GM12878 (cell line): Measurements from ENCODE around the gene HMGB4. TPM values are rescaled to one million over a fixed set of nuclear protein-coding genes. Genes with fewer than 3 reads are reported as not detected.

Source experiments
- ATAC-seq: fragments of 200-7000 bp; cut with Tn5 transposase; 3 replicates; pipeline ENCODE4 v1.9.1; 2020; ENCODE audit warnings: mild to moderate bottlenecking, moderate library complexity
- BruUV-seq: library from RNA; stranded (reverse); fragments of 400-500 nt; replicated peaks from 2 replicates; lab custom pipeline; 2021; lab: Mats Ljungman, UMichigan
- CTCF ChIA-PET: fragments of 300-600 bp; sonication (Branson Sonifier 250); formaldehyde crosslinking; extraction: SDS; loops from one replicate; lab custom pipeline; 2021; ENCODE audit warnings: inconsistent platforms; lab: Yijun Ruan, JAX
- POLR2A ChIA-PET: fragments of 350-600 bp; formaldehyde crosslinking; extraction: SDS; loops from one replicate; lab custom pipeline; 2021; ENCODE audit warnings: inconsistent platforms; lab: Charles Lee
- RAD21 ChIA-PET: fragments of 300-600 bp; sonication (Branson Sonifier 250); formaldehyde crosslinking; loops from one replicate; lab custom pipeline; 2023; ENCODE audit warnings: antibody characterized with exemption; ENCODE audit not compliant: unreplicated experiment; lab: Charles Lee
- SMC1A ChIA-PET: fragments of 300-600 bp; sonication (Branson Sonifier 250); formaldehyde crosslinking; loops from one replicate; lab custom pipeline; 2023; ENCODE audit not compliant: unreplicated experiment, uncharacterized antibody; lab: Charles Lee
- DNase-seq: peaks from one replicate; pipeline ENCODE4 v3.0.0-alpha.2; 2011; ENCODE audit warnings: low read depth, low spot score
- FAIRE-seq: peaks from 3 replicates; lab custom pipeline; 2011; peaks lifted over from hg19 to GRCh38; lab: Jason Lieb, UNC
- H2AFZ ChIP-seq: 2 replicates; pipeline ENCODE4 v1.6.0; 2011; ENCODE audit warnings: low read depth, low read length, control low read depth; ENCODE audit not compliant: control insufficient read depth
- H3K27ac ChIP-seq: 2 replicates; pipeline ENCODE4 v1.5.1; 2011; ENCODE audit warnings: control low read depth; ENCODE audit not compliant: control insufficient read depth, insufficient read depth
- H3K27me3 ChIP-seq, 2 experiments: replicated peaks in 1 of 2; 2 replicates each; pipeline versions ENCODE4 v1.6.0 to v1.6.1; 2011; ENCODE audit warnings: low read length in 1 of 2; ENCODE audit not compliant: control insufficient read depth in 2 of 2, insufficient read depth in 2 of 2
- H3K36me3 ChIP-seq, 2 experiments: 2 replicates each; pipeline ENCODE4 v1.5.1; 2011; ENCODE audit warnings: low read length in 1 of 2; ENCODE audit not compliant: control insufficient read depth in 2 of 2, insufficient read depth in 2 of 2
- H3K4me1 ChIP-seq: 2 replicates; pipeline ENCODE4 v1.6.1; 2011; ENCODE audit warnings: mild to moderate bottlenecking, low read length, moderate library complexity, mixed read lengths; ENCODE audit not compliant: control insufficient read depth, insufficient read depth
- H3K4me2 ChIP-seq: 2 replicates; pipeline ENCODE4 v1.6.0; 2011; ENCODE audit warnings: control low read depth; ENCODE audit not compliant: control insufficient read depth, insufficient read depth
- H3K4me3 ChIP-seq: fragments of 200-600 bp; sonication (generic); 2 replicates; pipeline ENCODE4 v1.5.1; 2016
- H3K79me2 ChIP-seq: 2 replicates; pipeline ENCODE4 v1.6.0; 2011; ENCODE audit warnings: low read length; ENCODE audit not compliant: control insufficient read depth, insufficient read depth
- H3K9ac ChIP-seq: 2 replicates; pipeline ENCODE4 v1.8.0; 2011; ENCODE audit warnings: low read length, control low read depth, mixed read lengths; ENCODE audit not compliant: control insufficient read depth, insufficient read depth
- H3K9me3 ChIP-seq: replicated peaks from 3 replicates; pipeline ENCODE4 v1.5.1; 2011; ENCODE audit warnings: mild to moderate bottlenecking, low read length; ENCODE audit not compliant: control insufficient read depth, insufficient read depth
- H4K20me1 ChIP-seq: 2 replicates; pipeline ENCODE4 v1.6.0; 2011; ENCODE audit not compliant: control insufficient read depth, insufficient read depth
- HDAC6 ChIP-seq: fragments of 200-600 bp; sonication (generic); IDR thresholded peaks from one replicate; pipeline ENCODE4 v1.8.0; 2017; ENCODE audit warnings: antibody characterized with exemption; ENCODE audit not compliant: unreplicated experiment
- KDM1A ChIP-seq: fragments of 200-600 bp; sonication (generic); IDR thresholded peaks from 2 replicates; pipeline ENCODE4 v1.6.1; 2016; ENCODE audit warnings: borderline replicate concordance
- RFX5 ChIP-seq: IDR thresholded peaks from 2 replicates; pipeline ENCODE4 v1.6.1; 2011; ENCODE audit warnings: low read depth, low read length, improper control_type of control experiment
- WGBS: methylation state at CpG from one replicate; pipeline ENCODE4 v1.1.6; 2016; ENCODE audit warnings: low lambda C conversion rate; ENCODE audit not compliant: insufficient replicate concordance, insufficient coverage; ENCODE audit errors: missing lambda C conversion rate; 5-methylcytosine and 5-hydroxymethylcytosine counted together
- in situ Hi-C: fragments of 300-500 bp; cut with MboI; formaldehyde crosslinking; loops from 9 replicates; pipeline ENCODE4 v1.14.3; 2018; ENCODE audit warnings: mixed read lengths
- intact Hi-C: fragments of 100-400 bp; cut with micrococcal nuclease; formaldehyde crosslinking; loops from one replicate; pipeline ENCODE4 v1.14.2; 2022; ENCODE audit not compliant: unreplicated experiment
- polyA plus RNA-seq, 11 experiments: library from polyadenylated mRNA; depleted of rRNA in 4 of 11; unstranded in 6 of 11; stranded (reverse) in 5 of 11; fragments of >200 nt; fragmentation: Nextera tagmentation in 4 of 11; fragmentation: Illumina TruSeq in 1 of 11; extraction: Ambion mirVana in 4 of 11; extraction: Trizol in 1 of 11; gene quantifications; 1 replicate in 1 of 11; 2 replicates in 10 of 11; pipeline versions ENCODE4 v1.2.1 to v1.2.3, GENCODE V29; 2011 to 2016; ENCODE audit warnings: inconsistent platforms in 2 of 11, missing spikeins in 2 of 11, low read depth in 1 of 11
- total RNA-seq, 4 experiments: library from RNA; depleted of rRNA in 3 of 4; stranded (reverse); fragments of >200 nt in 3 of 4; fragmentation: Illumina TruSeq in 1 of 4; extraction: Trizol in 1 of 4; gene quantifications; 2 replicates each; pipeline versions ENCODE4 v1.2.1 to v1.2.3, GENCODE V29; 2013 to 2021
- TF ChIP-seq, protein P1 (sequence below): IDR thresholded peaks from 2 replicates; pipeline ENCODE4 v1.6.1; 2012; ENCODE audit warnings: mild to moderate bottlenecking, low read depth, low read length
- TF ChIP-seq, protein P2 (sequence below): fragments of 450-650 bp; IDR thresholded peaks from 2 replicates; pipeline ENCODE4 v1.6.1; 2017; ENCODE audit warnings: antibody characterized with exemption, mild to moderate bottlenecking, moderate library complexity

HMGB4 gene
- total and polyA plus RNA-seq, 10 of the 15 experiments (the other 5 are each of a cell fraction or from before 2014, with no cell fraction given): not detected

DNA sequence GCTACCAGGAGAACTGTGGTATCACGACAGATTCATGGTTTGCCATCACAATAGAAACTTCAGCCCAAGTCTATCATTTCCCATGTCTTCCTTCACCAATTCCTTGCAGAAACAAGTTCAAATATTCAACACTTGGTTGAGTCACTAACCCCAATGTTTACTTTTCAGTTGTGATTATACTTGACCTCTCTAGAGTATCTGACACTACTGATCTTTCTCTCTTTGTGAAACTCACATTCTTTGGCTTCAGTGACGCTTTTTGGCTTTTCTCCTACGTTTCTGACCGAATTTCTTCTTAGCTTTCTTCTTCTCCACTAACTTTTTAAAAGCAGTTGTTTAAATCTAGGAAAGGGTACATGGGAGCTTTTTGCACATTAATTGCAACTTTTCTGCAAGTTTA is 48.8 kb upstream of the HMGB4 start (continued):
- TF ChIP-seq, protein P1, sequence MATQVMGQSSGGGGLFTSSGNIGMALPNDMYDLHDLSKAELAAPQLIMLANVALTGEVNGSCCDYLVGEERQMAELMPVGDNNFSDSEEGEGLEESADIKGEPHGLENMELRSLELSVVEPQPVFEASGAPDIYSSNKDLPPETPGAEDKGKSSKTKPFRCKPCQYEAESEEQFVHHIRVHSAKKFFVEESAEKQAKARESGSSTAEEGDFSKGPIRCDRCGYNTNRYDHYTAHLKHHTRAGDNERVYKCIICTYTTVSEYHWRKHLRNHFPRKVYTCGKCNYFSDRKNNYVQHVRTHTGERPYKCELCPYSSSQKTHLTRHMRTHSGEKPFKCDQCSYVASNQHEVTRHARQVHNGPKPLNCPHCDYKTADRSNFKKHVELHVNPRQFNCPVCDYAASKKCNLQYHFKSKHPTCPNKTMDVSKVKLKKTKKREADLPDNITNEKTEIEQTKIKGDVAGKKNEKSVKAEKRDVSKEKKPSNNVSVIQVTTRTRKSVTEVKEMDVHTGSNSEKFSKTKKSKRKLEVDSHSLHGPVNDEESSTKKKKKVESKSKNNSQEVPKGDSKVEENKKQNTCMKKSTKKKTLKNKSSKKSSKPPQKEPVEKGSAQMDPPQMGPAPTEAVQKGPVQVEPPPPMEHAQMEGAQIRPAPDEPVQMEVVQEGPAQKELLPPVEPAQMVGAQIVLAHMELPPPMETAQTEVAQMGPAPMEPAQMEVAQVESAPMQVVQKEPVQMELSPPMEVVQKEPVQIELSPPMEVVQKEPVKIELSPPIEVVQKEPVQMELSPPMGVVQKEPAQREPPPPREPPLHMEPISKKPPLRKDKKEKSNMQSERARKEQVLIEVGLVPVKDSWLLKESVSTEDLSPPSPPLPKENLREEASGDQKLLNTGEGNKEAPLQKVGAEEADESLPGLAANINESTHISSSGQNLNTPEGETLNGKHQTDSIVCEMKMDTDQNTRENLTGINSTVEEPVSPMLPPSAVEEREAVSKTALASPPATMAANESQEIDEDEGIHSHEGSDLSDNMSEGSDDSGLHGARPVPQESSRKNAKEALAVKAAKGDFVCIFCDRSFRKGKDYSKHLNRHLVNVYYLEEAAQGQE: no peak
- TF ChIP-seq, protein P2, sequence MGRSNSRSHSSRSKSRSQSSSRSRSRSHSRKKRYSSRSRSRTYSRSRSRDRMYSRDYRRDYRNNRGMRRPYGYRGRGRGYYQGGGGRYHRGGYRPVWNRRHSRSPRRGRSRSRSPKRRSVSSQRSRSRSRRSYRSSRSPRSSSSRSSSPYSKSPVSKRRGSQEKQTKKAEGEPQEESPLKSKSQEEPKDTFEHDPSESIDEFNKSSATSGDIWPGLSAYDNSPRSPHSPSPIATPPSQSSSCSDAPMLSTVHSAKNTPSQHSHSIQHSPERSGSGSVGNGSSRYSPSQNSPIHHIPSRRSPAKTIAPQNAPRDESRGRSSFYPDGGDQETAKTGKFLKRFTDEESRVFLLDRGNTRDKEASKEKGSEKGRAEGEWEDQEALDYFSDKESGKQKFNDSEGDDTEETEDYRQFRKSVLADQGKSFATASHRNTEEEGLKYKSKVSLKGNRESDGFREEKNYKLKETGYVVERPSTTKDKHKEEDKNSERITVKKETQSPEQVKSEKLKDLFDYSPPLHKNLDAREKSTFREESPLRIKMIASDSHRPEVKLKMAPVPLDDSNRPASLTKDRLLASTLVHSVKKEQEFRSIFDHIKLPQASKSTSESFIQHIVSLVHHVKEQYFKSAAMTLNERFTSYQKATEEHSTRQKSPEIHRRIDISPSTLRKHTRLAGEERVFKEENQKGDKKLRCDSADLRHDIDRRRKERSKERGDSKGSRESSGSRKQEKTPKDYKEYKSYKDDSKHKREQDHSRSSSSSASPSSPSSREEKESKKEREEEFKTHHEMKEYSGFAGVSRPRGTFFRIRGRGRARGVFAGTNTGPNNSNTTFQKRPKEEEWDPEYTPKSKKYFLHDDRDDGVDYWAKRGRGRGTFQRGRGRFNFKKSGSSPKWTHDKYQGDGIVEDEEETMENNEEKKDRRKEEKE: no peak
- TF ChIP-seq HDAC6 (no peak), KDM1A (no peak)

DNA sequence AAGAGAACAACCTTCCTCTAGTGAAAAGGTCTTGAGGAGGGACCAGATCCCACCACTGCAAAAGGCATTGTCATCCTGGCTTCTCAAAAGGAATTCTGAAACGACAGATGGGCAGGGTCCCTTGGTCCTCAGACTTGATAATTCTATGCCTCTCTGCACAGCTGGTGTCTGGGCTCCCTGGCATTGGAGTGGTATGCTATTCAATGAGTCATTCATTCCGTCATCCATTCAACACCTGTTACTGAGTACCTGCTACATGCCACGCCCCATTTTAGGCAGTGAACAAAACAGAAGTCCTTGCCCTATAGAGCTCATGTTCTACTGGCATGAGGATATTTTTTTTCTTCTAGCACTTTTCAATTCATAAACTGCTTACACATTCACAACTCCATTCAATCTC is 45.8 kb upstream of the HMGB4 start:
- H2AFZ ChIP-seq: no peak overlapping the region
- FAIRE-seq: no peak
- CTCF ChIA-PET: no interaction called here
- in situ Hi-C loops (no loop called here), intact Hi-C loops (no loop called here)
- no peak for TF ChIP-seq RFX5
- RAD21 ChIA-PET: no interaction called here
- H3K9ac ChIP-seq: no peak overlapping the region
- H3K9me3 ChIP-seq: no peaks in the 10 kb centered on the region
- SMC1A ChIA-PET: no interaction called here
- H3K27ac ChIP-seq: no peak overlapping the region
- H4K20me1 ChIP-seq: no peaks in the 10 kb centered on the region
- H3K4me1 ChIP-seq: no peaks in the 10 kb centered on the region
- ATAC-seq: no peak
- H3K79me2 ChIP-seq: no peaks in the 10 kb centered on the region
- no peak overlapping the region for H3K4me3 ChIP-seq
- POLR2A ChIA-PET: no interaction called here
- no TSS peak for BruUV-seq
- H3K4me2 ChIP-seq: no peak overlapping the region
- H3K27me3 ChIP-seq: no peaks in the 10 kb centered on the region; a peak in 2 of 4 replicates
- WGBS: 27% methylated on average over 3 of the region's 3 CpGs
- DNase-seq: no peak
- no peaks in the 10 kb centered on the region for H3K36me3 ChIP-seq
